ENCODE results near the gene ZNF534. TPM values are rescaled to one million over a fixed set of nuclear protein-coding genes. Genes with fewer than 3 reads are reported as not detected.

ZNF534 gene
- total and polyA plus RNA-seq, 2 of the 8 experiments (the other 6 are each of a cell fraction or from before 2014, with no cell fraction given), result not detected

DNA sequence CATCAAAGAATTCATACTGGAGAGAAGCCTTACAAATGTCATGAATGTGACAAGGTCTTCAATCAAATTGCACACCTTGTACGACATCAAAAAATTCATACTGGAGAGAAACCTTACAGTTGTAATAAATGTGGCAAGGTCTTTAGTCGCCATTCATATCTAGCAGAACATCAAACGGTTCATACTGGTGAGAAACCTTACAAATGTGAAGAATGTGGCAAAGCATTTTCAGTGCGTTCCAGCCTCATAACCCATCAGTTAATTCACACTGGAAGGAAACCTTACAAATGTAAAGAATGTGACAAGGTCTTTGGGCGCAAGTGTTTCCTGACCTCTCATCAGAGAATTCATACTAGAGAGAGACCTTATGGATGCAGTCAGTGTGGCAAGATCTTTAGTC, 13.2 kb upstream of the ZNF534 start (continued):
- TF ChIP-seq, protein P1, sequence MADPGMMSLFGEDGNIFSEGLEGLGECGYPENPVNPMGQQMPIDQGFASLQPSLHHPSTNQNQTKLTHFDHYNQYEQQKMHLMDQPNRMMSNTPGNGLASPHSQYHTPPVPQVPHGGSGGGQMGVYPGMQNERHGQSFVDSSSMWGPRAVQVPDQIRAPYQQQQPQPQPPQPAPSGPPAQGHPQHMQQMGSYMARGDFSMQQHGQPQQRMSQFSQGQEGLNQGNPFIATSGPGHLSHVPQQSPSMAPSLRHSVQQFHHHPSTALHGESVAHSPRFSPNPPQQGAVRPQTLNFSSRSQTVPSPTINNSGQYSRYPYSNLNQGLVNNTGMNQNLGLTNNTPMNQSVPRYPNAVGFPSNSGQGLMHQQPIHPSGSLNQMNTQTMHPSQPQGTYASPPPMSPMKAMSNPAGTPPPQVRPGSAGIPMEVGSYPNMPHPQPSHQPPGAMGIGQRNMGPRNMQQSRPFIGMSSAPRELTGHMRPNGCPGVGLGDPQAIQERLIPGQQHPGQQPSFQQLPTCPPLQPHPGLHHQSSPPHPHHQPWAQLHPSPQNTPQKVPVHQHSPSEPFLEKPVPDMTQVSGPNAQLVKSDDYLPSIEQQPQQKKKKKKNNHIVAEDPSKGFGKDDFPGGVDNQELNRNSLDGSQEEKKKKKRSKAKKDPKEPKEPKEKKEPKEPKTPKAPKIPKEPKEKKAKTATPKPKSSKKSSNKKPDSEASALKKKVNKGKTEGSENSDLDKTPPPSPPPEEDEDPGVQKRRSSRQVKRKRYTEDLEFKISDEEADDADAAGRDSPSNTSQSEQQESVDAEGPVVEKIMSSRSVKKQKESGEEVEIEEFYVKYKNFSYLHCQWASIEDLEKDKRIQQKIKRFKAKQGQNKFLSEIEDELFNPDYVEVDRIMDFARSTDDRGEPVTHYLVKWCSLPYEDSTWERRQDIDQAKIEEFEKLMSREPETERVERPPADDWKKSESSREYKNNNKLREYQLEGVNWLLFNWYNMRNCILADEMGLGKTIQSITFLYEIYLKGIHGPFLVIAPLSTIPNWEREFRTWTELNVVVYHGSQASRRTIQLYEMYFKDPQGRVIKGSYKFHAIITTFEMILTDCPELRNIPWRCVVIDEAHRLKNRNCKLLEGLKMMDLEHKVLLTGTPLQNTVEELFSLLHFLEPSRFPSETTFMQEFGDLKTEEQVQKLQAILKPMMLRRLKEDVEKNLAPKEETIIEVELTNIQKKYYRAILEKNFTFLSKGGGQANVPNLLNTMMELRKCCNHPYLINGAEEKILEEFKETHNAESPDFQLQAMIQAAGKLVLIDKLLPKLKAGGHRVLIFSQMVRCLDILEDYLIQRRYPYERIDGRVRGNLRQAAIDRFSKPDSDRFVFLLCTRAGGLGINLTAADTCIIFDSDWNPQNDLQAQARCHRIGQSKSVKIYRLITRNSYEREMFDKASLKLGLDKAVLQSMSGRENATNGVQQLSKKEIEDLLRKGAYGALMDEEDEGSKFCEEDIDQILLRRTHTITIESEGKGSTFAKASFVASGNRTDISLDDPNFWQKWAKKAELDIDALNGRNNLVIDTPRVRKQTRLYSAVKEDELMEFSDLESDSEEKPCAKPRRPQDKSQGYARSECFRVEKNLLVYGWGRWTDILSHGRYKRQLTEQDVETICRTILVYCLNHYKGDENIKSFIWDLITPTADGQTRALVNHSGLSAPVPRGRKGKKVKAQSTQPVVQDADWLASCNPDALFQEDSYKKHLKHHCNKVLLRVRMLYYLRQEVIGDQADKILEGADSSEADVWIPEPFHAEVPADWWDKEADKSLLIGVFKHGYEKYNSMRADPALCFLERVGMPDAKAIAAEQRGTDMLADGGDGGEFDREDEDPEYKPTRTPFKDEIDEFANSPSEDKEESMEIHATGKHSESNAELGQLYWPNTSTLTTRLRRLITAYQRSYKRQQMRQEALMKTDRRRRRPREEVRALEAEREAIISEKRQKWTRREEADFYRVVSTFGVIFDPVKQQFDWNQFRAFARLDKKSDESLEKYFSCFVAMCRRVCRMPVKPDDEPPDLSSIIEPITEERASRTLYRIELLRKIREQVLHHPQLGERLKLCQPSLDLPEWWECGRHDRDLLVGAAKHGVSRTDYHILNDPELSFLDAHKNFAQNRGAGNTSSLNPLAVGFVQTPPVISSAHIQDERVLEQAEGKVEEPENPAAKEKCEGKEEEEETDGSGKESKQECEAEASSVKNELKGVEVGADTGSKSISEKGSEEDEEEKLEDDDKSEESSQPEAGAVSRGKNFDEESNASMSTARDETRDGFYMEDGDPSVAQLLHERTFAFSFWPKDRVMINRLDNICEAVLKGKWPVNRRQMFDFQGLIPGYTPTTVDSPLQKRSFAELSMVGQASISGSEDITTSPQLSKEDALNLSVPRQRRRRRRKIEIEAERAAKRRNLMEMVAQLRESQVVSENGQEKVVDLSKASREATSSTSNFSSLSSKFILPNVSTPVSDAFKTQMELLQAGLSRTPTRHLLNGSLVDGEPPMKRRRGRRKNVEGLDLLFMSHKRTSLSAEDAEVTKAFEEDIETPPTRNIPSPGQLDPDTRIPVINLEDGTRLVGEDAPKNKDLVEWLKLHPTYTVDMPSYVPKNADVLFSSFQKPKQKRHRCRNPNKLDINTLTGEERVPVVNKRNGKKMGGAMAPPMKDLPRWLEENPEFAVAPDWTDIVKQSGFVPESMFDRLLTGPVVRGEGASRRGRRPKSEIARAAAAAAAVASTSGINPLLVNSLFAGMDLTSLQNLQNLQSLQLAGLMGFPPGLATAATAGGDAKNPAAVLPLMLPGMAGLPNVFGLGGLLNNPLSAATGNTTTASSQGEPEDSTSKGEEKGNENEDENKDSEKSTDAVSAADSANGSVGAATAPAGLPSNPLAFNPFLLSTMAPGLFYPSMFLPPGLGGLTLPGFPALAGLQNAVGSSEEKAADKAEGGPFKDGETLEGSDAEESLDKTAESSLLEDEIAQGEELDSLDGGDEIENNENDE (IDR thresholded peaks at IDR 0.05; ENCODE audit: insufficient replicate concordance, low read length), result no peak

Data from H1 (cell line).